ENCODE results near the gene OPTC. TPM values are rescaled to one million over a fixed set of nuclear protein-coding genes. Genes with fewer than 3 reads are reported as not detected.
"Not testable (repeated sequence)": the region's sequence is repeated elsewhere in the genome, so short reads cannot be mapped to it uniquely, and the experiment has no call there.

Gene OPTC
- total RNA-seq, 1 donor from 2014 or later: not detected

DNA sequence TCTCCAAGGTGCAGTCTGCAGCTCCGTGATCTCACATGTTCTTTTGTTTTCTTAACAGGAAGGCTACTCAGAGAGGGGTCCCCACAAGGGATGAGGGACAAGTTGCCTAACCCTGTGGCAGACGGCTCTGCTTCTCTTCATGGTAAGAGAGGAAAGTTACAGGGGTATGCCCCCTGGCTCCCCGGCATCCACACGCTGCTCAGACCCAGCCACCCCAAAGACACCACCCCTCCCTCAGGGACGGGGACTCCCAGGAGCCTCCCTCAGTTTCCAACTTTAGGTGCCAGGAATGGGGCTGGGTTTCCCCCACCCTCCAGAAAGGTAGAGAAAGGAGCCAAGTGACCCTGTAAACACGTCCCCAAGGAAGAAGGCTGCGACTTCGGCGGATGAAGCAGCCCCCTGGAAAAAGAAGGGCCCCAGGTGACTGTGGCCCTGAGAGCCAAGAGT is 19.7 kb downstream of the OPTC start:
- Histone ChIP-seq H3K27ac (replicated peaks) (peak overlapping the region; percentile 87), H3K27me3 (ENCODE audit: low read depth) (no peaks in the 10 kb centered on the region), H3K4me3 (no peak overlapping the region), H3K36me3 (no peaks in the 10 kb centered on the region), H3K9me3 (replicated peaks) (no peaks in the 10 kb centered on the region), H3K4me1 (peaks cover 58% of the 10 kb centered on the region)
- intact Hi-C loops (cut with micrococcal nuclease): no loop called here
- TF ChIP-seq, protein P1, sequence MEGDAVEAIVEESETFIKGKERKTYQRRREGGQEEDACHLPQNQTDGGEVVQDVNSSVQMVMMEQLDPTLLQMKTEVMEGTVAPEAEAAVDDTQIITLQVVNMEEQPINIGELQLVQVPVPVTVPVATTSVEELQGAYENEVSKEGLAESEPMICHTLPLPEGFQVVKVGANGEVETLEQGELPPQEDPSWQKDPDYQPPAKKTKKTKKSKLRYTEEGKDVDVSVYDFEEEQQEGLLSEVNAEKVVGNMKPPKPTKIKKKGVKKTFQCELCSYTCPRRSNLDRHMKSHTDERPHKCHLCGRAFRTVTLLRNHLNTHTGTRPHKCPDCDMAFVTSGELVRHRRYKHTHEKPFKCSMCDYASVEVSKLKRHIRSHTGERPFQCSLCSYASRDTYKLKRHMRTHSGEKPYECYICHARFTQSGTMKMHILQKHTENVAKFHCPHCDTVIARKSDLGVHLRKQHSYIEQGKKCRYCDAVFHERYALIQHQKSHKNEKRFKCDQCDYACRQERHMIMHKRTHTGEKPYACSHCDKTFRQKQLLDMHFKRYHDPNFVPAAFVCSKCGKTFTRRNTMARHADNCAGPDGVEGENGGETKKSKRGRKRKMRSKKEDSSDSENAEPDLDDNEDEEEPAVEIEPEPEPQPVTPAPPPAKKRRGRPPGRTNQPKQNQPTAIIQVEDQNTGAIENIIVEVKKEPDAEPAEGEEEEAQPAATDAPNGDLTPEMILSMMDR (IDR thresholded peaks at IDR 0.05; ENCODE audit: borderline replicate concordance): no peak
- no peak for DNase-seq

DNA sequence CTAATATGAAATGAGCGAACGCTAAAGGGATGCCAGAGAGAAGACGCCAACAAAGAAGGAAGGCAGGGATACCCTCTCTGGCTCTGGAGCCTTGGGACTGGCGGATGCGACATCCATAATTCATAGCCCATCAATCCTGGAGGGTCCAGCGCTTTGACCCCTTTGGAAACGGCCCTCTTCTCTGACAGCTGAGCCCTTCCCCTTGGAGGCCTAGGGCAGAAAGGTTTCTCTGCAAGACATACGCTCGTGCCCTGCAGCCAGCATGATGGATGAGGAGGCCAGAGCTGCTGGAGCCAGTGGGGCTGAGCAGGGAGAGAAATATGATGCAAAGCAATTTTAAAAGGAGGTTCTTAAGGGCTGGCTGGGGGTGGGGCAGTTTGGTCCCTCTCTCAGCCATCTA is 22.2 kb downstream of the OPTC start:
- intact Hi-C loops (cut with micrococcal nuclease): no loop called here
- Histone ChIP-seq H3K9me3 (replicated peaks) (no peaks in the 10 kb centered on the region), H3K4me3 (no peak overlapping the region), H3K27me3 (ENCODE audit: low read depth) (no peaks in the 10 kb centered on the region), H3K4me1 (peaks cover 42% of the 10 kb centered on the region), H3K27ac (replicated peaks) (no peak overlapping the region), H3K36me3 (no peaks in the 10 kb centered on the region)
- TF ChIP-seq, protein P1 (IDR thresholded peaks at IDR 0.05; ENCODE audit: borderline replicate concordance): no peak
- DNase-seq: no peak

DNA sequence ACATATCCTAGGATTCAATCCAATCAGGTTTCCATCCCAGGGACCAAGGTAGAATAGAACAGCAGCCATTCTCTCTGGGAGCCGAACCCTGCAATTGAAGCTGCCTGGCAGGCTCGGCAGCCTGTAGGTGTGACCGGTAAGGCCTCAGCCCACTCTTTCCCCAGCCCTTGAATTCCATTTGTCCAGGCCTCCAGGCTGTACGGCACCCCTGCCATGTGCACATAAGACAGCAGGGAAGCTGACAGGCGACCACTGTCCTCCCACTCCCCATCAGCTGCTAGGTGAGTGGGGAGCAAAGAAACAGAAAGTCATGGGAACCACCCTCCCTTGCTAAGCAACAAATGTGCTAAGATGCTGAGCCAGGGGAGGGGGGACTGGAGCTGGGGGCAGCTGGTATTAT is 23.0 kb downstream of the OPTC start:
- H3K9me3 ChIP-seq (replicated peaks): no peaks in the 10 kb centered on the region
- no peak overlapping the region for H3K27ac ChIP-seq (replicated peaks)
- H3K27me3 ChIP-seq (ENCODE audit: low read depth): no peaks in the 10 kb centered on the region

GRCh38 chr1:203517426-203518110 is 23.6 kb downstream of the OPTC start:
- TF ChIP-seq, protein P1 (IDR thresholded peaks at IDR 0.05; ENCODE audit: borderline replicate concordance): no peak
- intact Hi-C loops (cut with micrococcal nuclease): no loop called here
- Histone ChIP-seq H3K4me3 (no peak overlapping the region), H3K27ac (replicated peaks) (no peak overlapping the region), H3K36me3 (no peaks in the 10 kb centered on the region), H3K9me3 (replicated peaks) (no peaks in the 10 kb centered on the region), H3K4me1 (peaks cover 42% of the 10 kb centered on the region), H3K27me3 (ENCODE audit: low read depth) (no peaks in the 10 kb centered on the region)
- no peak for DNase-seq

More for the DNA sequence above, 23.0 kb downstream of the OPTC start:
- no peak overlapping the region for H3K4me3 ChIP-seq
- H3K36me3 ChIP-seq: no peaks in the 10 kb centered on the region
- peaks cover 42% of the 10 kb centered on the region for H3K4me1 ChIP-seq
- TF ChIP-seq, protein P1 (IDR thresholded peaks at IDR 0.05; ENCODE audit: borderline replicate concordance): no peak
- intact Hi-C loops (cut with micrococcal nuclease): no loop called here
- DNase-seq: no peak

- H3K4me3 ChIP-seq; intact Hi-C loops (cut with micrococcal nuclease); H3K9me3 ChIP-seq (replicated peaks); H3K27me3 ChIP-seq (ENCODE audit: low read depth); H3K36me3 ChIP-seq; H3K27ac ChIP-seq (replicated peaks); DNase-seq: not testable (repeated sequence)
- H3K4me1 ChIP-seq: peaks cover 37% of the 10 kb centered on the region
Observed at GRCh38 chr1:203518139-203518538, 24.2 kb downstream of the OPTC start.

GRCh38 chr1:203518541-203518940 is 24.6 kb downstream of the OPTC start:
- Histone ChIP-seq H3K4me3 (no peak overlapping the region), H3K27me3 (ENCODE audit: low read depth) (no peaks in the 10 kb centered on the region), H3K27ac (replicated peaks) (no peak overlapping the region), H3K36me3 (no peaks in the 10 kb centered on the region), H3K9me3 (replicated peaks) (no peaks in the 10 kb centered on the region), H3K4me1 (peaks cover 33% of the 10 kb centered on the region)
- intact Hi-C loops (cut with micrococcal nuclease): no loop called here
- TF ChIP-seq, protein P1 (IDR thresholded peaks at IDR 0.05; ENCODE audit: borderline replicate concordance): no peak
- DNase-seq: no peak

Measured in left ventricle myocardium inferior (tissue), 1 donor.